GM19395 (cell line): ENCODE results near the gene TMEM120B.
A peak's percentile ranks its signal among the peaks of the same experiment; 100 is the strongest.
"Not testable (repeated sequence)": the region's sequence is repeated elsewhere in the genome, so short reads cannot be mapped to it uniquely, and the experiment has no call there.

Experiments used
- ATAC-seq: cut with Tn5 transposase; IDR thresholded peaks from one replicate; pipeline ENCODE4 v1.9.1; 2021; ENCODE audit warnings: mild to moderate bottlenecking, moderate library complexity; ENCODE audit not compliant: unreplicated experiment

Gene TMEM120B

GRCh38 chr12:121789800-121790728 is 77.5 kb downstream of the TMEM120B start:
- peak; percentile 43 for ATAC-seq

GRCh38 chr12:121790785-121791184 is 78.2 kb downstream of the TMEM120B start:
- ATAC-seq = not testable (repeated sequence)

GRCh38 chr12:121791671-121792551 is 79.4 kb downstream of the TMEM120B start:
- ATAC-seq = no peak

- no peak for ATAC-seq
These were observed 80.3 kb downstream of the TMEM120B start for GRCh38 chr12:121792607-121793439.

- ATAC-seq = peak; percentile 11
These were observed 80.9 kb downstream of the TMEM120B start, which contains the start of gene RHOF for GRCh38 chr12:121793440-121793837. TSS of gene RHOF (minus strand) at chr12:121793688. CDS start at chr12:121793633, 55 bp downstream.

GRCh38 chr12:121793838-121794533 is 81.4 kb downstream of the TMEM120B start:
- ATAC-seq = peak; percentile 51

GRCh38 chr12:121794534-121795033 is 82.0 kb downstream of the TMEM120B start:
- peak; percentile 4 for ATAC-seq

- no peak for ATAC-seq
These were observed 82.7 kb downstream of the TMEM120B start for GRCh38 chr12:121795034-121795968.

GRCh38 chr12:121796855-121797751 is 84.6 kb downstream of the TMEM120B start:
- ATAC-seq = no peak

- ATAC-seq = no peak
These were observed 85.6 kb downstream of the TMEM120B start for GRCh38 chr12:121797937-121798786.

GRCh38 chr12:121798787-121799155 is 86.2 kb downstream of the TMEM120B start:
- no peak for ATAC-seq

- no peak for ATAC-seq
These were observed 86.7 kb downstream of the TMEM120B start for GRCh38 chr12:121799156-121799841.

GRCh38 chr12:121799842-121800693 is 87.5 kb downstream of the TMEM120B start:
- no peak for ATAC-seq

GRCh38 chr12:121800694-121801594 is 88.4 kb downstream of the TMEM120B start:
- no peak for ATAC-seq
